Measurements from ENCODE around the gene L3MBTL3.

DNA sequence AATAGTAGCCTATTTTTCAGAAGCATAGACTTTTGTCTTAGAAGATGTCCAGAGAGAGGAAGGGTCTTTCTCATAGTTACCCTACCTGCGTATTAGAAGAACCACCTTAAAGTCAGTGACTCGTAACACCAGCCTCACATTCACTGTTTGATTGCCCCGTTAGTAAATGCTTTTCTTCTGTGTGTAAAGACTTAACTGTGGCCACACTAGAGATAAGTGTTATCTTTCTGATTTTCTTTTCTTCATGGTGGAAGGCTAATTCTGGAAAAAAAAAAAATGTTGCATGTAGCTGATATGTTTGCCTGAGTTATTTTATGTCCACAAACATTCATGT lies 120.5 kb downstream of the L3MBTL3 start:
- TF ChIP-seq EP300 (IDR thresholded peaks at IDR 0.05) = no peak
- TF ChIP-seq POLR2A (IDR thresholded peaks at IDR 0.05) = no peak
